H1 (cell line): Measurements from ENCODE around the gene ENTREP1. TPM values are rescaled to one million over a fixed set of nuclear protein-coding genes. Genes with fewer than 3 reads are reported as not detected.

Experiments
- CTCF ChIA-PET: fragments of 300-600 bp; sonication (Branson Sonifier 250); formaldehyde crosslinking; loops from one replicate; lab custom pipeline; 2021; ENCODE audit not compliant: partially characterized antibody; lab: Charles Lee
- POLR2A ChIA-PET: fragments of 300-600 bp; sonication (Branson Sonifier 250); formaldehyde crosslinking; loops from one replicate; lab custom pipeline; 2021; ENCODE audit warnings: inconsistent platforms; ENCODE audit not compliant: partially characterized antibody; lab: Charles Lee
- DNase-seq, 2 experiments: peaks; one replicate each; pipeline versions ENCODE4 v3.0.0 to v3.0.0-alpha.2; 2010 to 2022; ENCODE audit warnings: low spot score in 2 of 2, low read depth in 1 of 2, mixed read lengths in 1 of 2
- FAIRE-seq: peaks from 2 replicates; lab custom pipeline; 2011; peaks lifted over from hg19 to GRCh38; lab: Jason Lieb, UNC
- H2AFZ ChIP-seq: 2 replicates; pipeline ENCODE4 v1.8.1; 2012; ENCODE audit warnings: low read length, inconsistent platforms
- H2AK5ac ChIP-seq: 2 replicates; pipeline ENCODE4 v1.6.1; 2013; ENCODE audit warnings: low read depth, low read length
- H2BK120ac ChIP-seq: replicated peaks from 2 replicates; pipeline ENCODE3; 2013; ENCODE audit warnings: low read depth, low read length, inconsistent platforms
- H2BK12ac ChIP-seq: 2 replicates; pipeline ENCODE4 v1.6.1; 2013; ENCODE audit warnings: low read depth, low read length
- H2BK15ac ChIP-seq: 2 replicates; pipeline ENCODE4 v1.6.1; 2013; ENCODE audit warnings: low read length
- H2BK20ac ChIP-seq: 2 replicates; pipeline ENCODE4 v1.6.1; 2013; ENCODE audit warnings: low read length
- H2BK5ac ChIP-seq: 2 replicates; pipeline ENCODE4 v1.6.1; 2013; ENCODE audit warnings: low read depth, low read length
- H3K14ac ChIP-seq: 2 replicates; pipeline ENCODE4 v1.6.1; 2013; ENCODE audit warnings: inconsistent platforms; ENCODE audit not compliant: insufficient read length
- H3K18ac ChIP-seq: 2 replicates; pipeline ENCODE4 v1.6.1; 2013; ENCODE audit warnings: low read length; ENCODE audit errors: extremely low read depth
- H3K23ac ChIP-seq: 2 replicates; pipeline ENCODE4 v1.6.1; 2013; ENCODE audit warnings: inconsistent platforms; ENCODE audit not compliant: insufficient read length
- H3K23me2 ChIP-seq: 2 replicates; pipeline ENCODE4 v1.6.1; 2013; ENCODE audit warnings: low read depth, low read length
- H3K27ac ChIP-seq: 2 replicates; pipeline ENCODE4 v1.6.1; 2011; ENCODE audit warnings: low read depth, low read length, inconsistent platforms
- H3K27me3 ChIP-seq, 4 experiments: replicated peaks in 1 of 4; 1 replicate in 1 of 4; 2 replicates in 3 of 4; pipeline versions ENCODE4 v1.6.1 to v1.8.1; 2011 to 2013; ENCODE audit warnings: low read length in 3 of 4, mild to moderate bottlenecking in 3 of 4, inconsistent platforms in 2 of 4, mixed read lengths in 2 of 4, moderate library complexity in 1 of 4; ENCODE audit not compliant: control insufficient read depth in 3 of 4, insufficient read depth in 3 of 4; ENCODE audit errors: extremely low read depth in 1 of 4
- H3K36me3 ChIP-seq, 4 experiments: 2 replicates each; pipeline versions ENCODE4 v1.6.1 to v1.8.1; 2011 to 2013; ENCODE audit warnings: mild to moderate bottlenecking in 4 of 4, low read length in 3 of 4, moderate library complexity in 2 of 4, control low read depth in 1 of 4, inconsistent platforms in 1 of 4; ENCODE audit not compliant: insufficient read depth in 4 of 4, control insufficient read depth in 2 of 4
- H3K4ac ChIP-seq: replicated peaks from 2 replicates; pipeline ENCODE3; 2013; ENCODE audit warnings: low read length, low read depth, mixed read lengths, inconsistent platforms; ENCODE audit not compliant: insufficient read length
- H3K4me1 ChIP-seq, 4 experiments: replicated peaks in 1 of 4; 1 replicate in 1 of 4; 2 replicates in 3 of 4; pipeline versions ENCODE4 v1.6.1 to v1.8.1; 2011 to 2013; ENCODE audit warnings: low read length in 3 of 4, inconsistent platforms in 2 of 4, mixed read lengths in 1 of 4; ENCODE audit not compliant: insufficient read depth in 4 of 4, control insufficient read depth in 3 of 4
- H3K4me2 ChIP-seq, 2 experiments: 2 replicates each; pipeline versions ENCODE4 v1.6.1 to v1.8.1; 2011 to 2013; ENCODE audit warnings: low read depth in 2 of 2, low read length in 2 of 2, control low read depth in 1 of 2, inconsistent platforms in 1 of 2, mild to moderate bottlenecking in 1 of 2; ENCODE audit not compliant: insufficient read depth in 1 of 2
- H3K4me3 ChIP-seq, 4 experiments: fragments of 200-600, 300-600 bp in 1 of 4; sonication (generic), shearing (Covaris generic), sonication (Bioruptor Twin) in 1 of 4; 2 replicates each; pipeline versions ENCODE4 v1.5.1 to v1.8.1; 2011 to 2016; ENCODE audit warnings: low read length in 4 of 4, low read depth in 3 of 4, control low read depth in 2 of 4, inconsistent platforms in 2 of 4, mild to moderate bottlenecking in 2 of 4, mixed read lengths in 1 of 4, moderate library complexity in 1 of 4; ENCODE audit not compliant: insufficient read depth in 2 of 4; ENCODE audit errors: extremely low read depth in 1 of 4
- H3K56ac ChIP-seq: replicated peaks from 2 replicates; pipeline ENCODE3; 2013; ENCODE audit warnings: low read depth, mild to moderate bottlenecking, mixed read lengths, low read length, inconsistent platforms; ENCODE audit not compliant: insufficient read length
- H3K79me1 ChIP-seq: 2 replicates; pipeline ENCODE4 v1.6.1; 2013; ENCODE audit warnings: low read depth, low read length, control low read depth
- H3K79me2 ChIP-seq, 2 experiments: 2 replicates each; pipeline versions ENCODE4 v1.6.1 to v1.8.1; 2012 to 2013; ENCODE audit warnings: low read length in 2 of 2, mild to moderate bottlenecking in 2 of 2, inconsistent platforms in 1 of 2; ENCODE audit not compliant: insufficient read depth in 2 of 2, control insufficient read depth in 1 of 2
- H3K9ac ChIP-seq, 4 experiments: replicated peaks in 1 of 4; 1 replicate in 1 of 4; 2 replicates in 3 of 4; pipeline versions ENCODE4 v1.6.1 to v1.8.1; 2011 to 2013; ENCODE audit warnings: low read depth in 3 of 4, low read length in 3 of 4, control low read depth in 2 of 4, mild to moderate bottlenecking in 2 of 4, moderate library complexity in 2 of 4, inconsistent platforms in 1 of 4; ENCODE audit errors: extremely low read depth in 1 of 4
- H3K9me3 ChIP-seq, 2 experiments: 2 replicates each; pipeline versions ENCODE4 v1.6.1 to v1.8.1; 2012 to 2013; ENCODE audit warnings: mild to moderate bottlenecking in 2 of 2, moderate library complexity in 2 of 2, control low read depth in 1 of 2, inconsistent platforms in 1 of 2, low read depth in 1 of 2, low read length in 1 of 2, mixed read lengths in 1 of 2; ENCODE audit not compliant: insufficient read depth in 2 of 2
- H4K20me1 ChIP-seq, 2 experiments: replicated peaks in 1 of 2; 2 replicates each; pipeline versions ENCODE3 to v1.8.1; 2011 to 2013; ENCODE audit warnings: inconsistent platforms in 2 of 2, low read length in 2 of 2, mild to moderate bottlenecking in 1 of 2; ENCODE audit not compliant: insufficient read depth in 2 of 2, control insufficient read depth in 1 of 2
- H4K5ac ChIP-seq: 2 replicates; pipeline ENCODE4 v1.6.1; 2013; ENCODE audit warnings: low read length, low read depth, mixed read lengths, inconsistent platforms; ENCODE audit not compliant: insufficient read length
- H4K8ac ChIP-seq: 2 replicates; pipeline ENCODE4 v1.8.0; 2013; ENCODE audit warnings: mild to moderate bottlenecking, moderate library complexity, low read length, inconsistent platforms; ENCODE audit not compliant: insufficient read depth; ENCODE audit errors: extremely low read depth
- H4K91ac ChIP-seq: replicated peaks from 2 replicates; pipeline ENCODE3; 2013; ENCODE audit warnings: low read length, mixed read lengths, inconsistent platforms; ENCODE audit not compliant: insufficient read length
- NRF1 ChIP-seq: IDR thresholded peaks from 2 replicates; pipeline ENCODE4 v1.6.1; 2011; ENCODE audit warnings: mild to moderate bottlenecking, low read depth, low read length, improper control_type of control experiment
- SIN3A ChIP-seq, 2 experiments: IDR thresholded peaks in 1 of 2; conservative IDR thresholded peaks in 1 of 2; 2 replicates each; pipeline ENCODE4 v1.6.1; 2011 to 2012; ENCODE audit warnings: low read length in 2 of 2, improper control_type of control experiment in 1 of 2, low read depth in 1 of 2, mild to moderate bottlenecking in 1 of 2
- WGBS, 2 experiments: shearing (Covaris generic) in 1 of 2; methylation state at CpG; one replicate each; pipeline versions ENCODE4 v1.1.6 to v1.1.7; 2013 to 2015; ENCODE audit warnings: low lambda C conversion rate in 2 of 2, mixed read lengths in 2 of 2, inconsistent platforms in 1 of 2, low coverage in 1 of 2, missing lambda C conversion rate in 1 of 2; ENCODE audit not compliant: insufficient replicate concordance in 2 of 2, insufficient coverage in 1 of 2, insufficient read length in 1 of 2; ENCODE audit errors: extremely low coverage in 1 of 2, missing lambda C conversion rate in 1 of 2; 5-methylcytosine and 5-hydroxymethylcytosine counted together
- polyA plus RNA-seq, 7 experiments: library from polyadenylated mRNA; depleted of rRNA in 3 of 7; stranded (reverse) in 5 of 7; unstranded in 2 of 7; fragments of >200 nt in 5 of 7; fragments of 200-250 nt in 2 of 7; gene quantifications; 1 replicate in 5 of 7; 2 replicates in 1 of 7; 4 replicates in 1 of 7; pipeline versions ENCODE4 v1.2.1 to v1.2.3, GENCODE V29; 2011 to 2013; ENCODE audit warnings: missing spikeins in 2 of 7, mixed read lengths in 2 of 7
- total RNA-seq: library from RNA; stranded (reverse); fragmentation: NEBNext Ultra II Directional; extraction: Animal tissue kit (Norgen Biotek cat#: 25700); gene quantifications from 2 replicates; pipeline ENCODE4 v1.2.1, GENCODE V29; 2021

Gene ENTREP1
- total and polyA plus RNA-seq, 2 of the 8 experiments (the other 6 are each of a cell fraction or from before 2014, with no cell fraction given): 15.3 to 25.0 TPM

DNA sequence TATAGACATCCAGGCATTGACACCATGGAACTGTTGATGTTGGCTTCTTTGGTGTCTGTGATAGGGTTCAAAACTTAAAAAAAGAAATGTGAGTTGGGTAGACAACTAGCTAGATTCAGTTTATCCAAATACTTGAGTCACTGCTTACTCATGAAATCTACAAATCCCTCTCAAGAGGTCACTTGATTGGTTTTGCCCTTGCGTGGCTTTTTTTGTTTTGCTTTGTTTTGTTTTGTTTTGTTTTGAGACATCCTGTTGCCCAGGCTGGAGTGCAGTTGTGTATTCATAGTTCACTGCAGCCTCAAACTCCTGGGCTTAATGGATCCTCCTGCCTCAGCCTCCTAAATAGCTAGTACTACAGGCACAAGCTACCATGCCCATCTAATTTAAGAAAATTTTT is 10.5 kb upstream of the ENTREP1 start:
- Histone ChIP-seq H3K23me2 (no peaks in the 10 kb centered on the region; the same call in 1 of the 2 replicates), H3K9ac (no peak overlapping the region), H2AFZ (no peak overlapping the region), H3K36me3 (peaks cover 0 to 13% (median 0%) of the 10 kb centered on the region in 4 experiments; a peak in 3 of 8 replicates), H3K79me2 (no peaks in the 10 kb centered on the region), H3K27me3 (no peaks in the 10 kb centered on the region), H4K91ac (no peak overlapping the region), H3K9me3 (peaks cover 28 to 33% of the 10 kb centered on the region in 2 experiments), H4K8ac (no peak overlapping the region), H3K23ac (no peak overlapping the region), H3K4me3 (no peak overlapping the region), H3K4me2 (no peak overlapping the region), H3K79me1 (no peaks in the 10 kb centered on the region), H4K5ac (no peak overlapping the region), H3K4ac (no peak overlapping the region), H4K20me1 (no peaks in the 10 kb centered on the region), H2BK20ac (no peak overlapping the region), H2BK15ac (no peak overlapping the region), H2BK12ac (no peak overlapping the region), H3K56ac (no peak overlapping the region), H3K27ac (no peak overlapping the region), H2BK120ac (no peak overlapping the region), H3K18ac (no peak overlapping the region), H3K14ac (no peak overlapping the region), H2AK5ac (no peak overlapping the region), H2BK5ac (no peak overlapping the region), H3K4me1 (peaks cover 0 to 8% (median 4%) of the 10 kb centered on the region in 4 experiments; a peak in 4 of 7 replicates)
- FAIRE-seq (no peak), DNase-seq (no peak)
- ChIA-PET CTCF (interaction anchor here (0.8 kb wide), 1 partner anchor 12 kb away, joined by 3 read pairs; no protein-coding TSS in a partner anchor), POLR2A (no interaction called here)
- TF ChIP-seq SIN3A (conservative IDR thresholded peaks at IDR 0.05 in 1 of 2, IDR thresholded peaks at IDR 0.05 in 1 of 2; ENCODE audit: low read depth in 1 of 2, low read length in 2 of 2) (no peak), NRF1 (no peak)
- 84% methylated on average over 1 of the region's 1 CpG; no CpG with 5 or more reads in 1 of the 2 experiments for WGBS, 2 experiments
